ENCODE data around the gene SPAG16. TPM values are rescaled to one million over a fixed set of nuclear protein-coding genes. Genes with fewer than 3 reads are reported as not detected.
"Not testable (repeated sequence)": the region's sequence is repeated elsewhere in the genome, so short reads cannot be mapped to it uniquely, and the experiment has no call there.

SPAG16 gene
- total RNA-seq, 3 donors from 2014 or later, result 5.4 to 5.7 (median 5.5) TPM

DNA sequence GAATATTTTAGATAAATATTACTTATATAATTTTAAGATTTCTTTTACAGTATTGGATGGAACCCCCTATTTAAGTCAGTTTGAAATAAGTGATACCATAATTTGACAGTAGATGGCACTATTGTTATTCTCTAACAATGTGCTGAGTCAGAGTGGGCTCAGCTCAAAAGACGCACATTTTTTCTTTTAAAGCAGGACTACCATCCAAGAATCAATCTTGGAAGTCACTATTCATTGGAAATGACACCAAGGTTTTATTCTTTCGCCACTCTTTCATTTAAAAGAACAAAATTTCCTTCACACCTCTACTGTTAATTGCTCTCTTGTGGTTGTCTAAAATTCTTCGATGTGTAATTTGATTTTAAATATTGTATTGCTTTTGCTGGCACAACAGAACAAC is 32.6 kb upstream of the SPAG16 start:
- Mint-ChIP-seq H3K9me3 (no peaks in the 10 kb centered on the region), H3K4me1 (ENCODE audit: low read depth) (no peaks in the 10 kb centered on the region)
- no peak for DNase-seq

DNA sequence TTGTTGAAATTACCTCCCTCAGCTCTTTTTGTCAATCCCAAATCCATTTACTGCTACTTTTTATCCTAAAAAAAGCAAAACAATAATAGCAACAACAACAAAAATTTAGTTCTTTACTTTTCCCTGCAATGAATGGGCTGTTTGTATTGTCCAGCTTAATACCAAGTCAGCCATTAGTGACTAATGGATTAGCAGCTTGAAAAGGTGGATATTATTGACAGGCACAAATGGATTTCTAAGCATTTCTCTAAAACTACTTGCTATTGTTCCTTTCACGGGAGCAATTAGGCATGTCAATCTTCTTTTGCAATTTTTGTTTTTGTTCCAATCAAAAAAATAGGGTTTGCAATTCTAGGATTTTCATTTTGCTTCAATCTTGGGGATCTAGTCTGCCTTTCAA is 32.1 kb upstream of the SPAG16 start:
- ATAC-seq, result no peak
- H3K36me3 Mint-ChIP-seq (ENCODE audit: insufficient read depth), result no peaks in the 10 kb centered on the region
- H3K4me3 Mint-ChIP-seq, result no peak overlapping the region
- H3K4me1 Mint-ChIP-seq (ENCODE audit: low read depth), result no peaks in the 10 kb centered on the region
- peaks cover 16% of the 10 kb centered on the region for H3K27me3 Mint-ChIP-seq (ENCODE audit: low read depth)
- no peaks in the 10 kb centered on the region for H3K9me3 Mint-ChIP-seq
- no peak for DNase-seq

More for the DNA sequence above, 32.6 kb upstream of the SPAG16 start:
- peak in 1 of 2 donors; percentile 69 for ATAC-seq
- no peaks in the 10 kb centered on the region for H3K36me3 Mint-ChIP-seq (ENCODE audit: insufficient read depth)
- peaks cover 16% of the 10 kb centered on the region for H3K27me3 Mint-ChIP-seq (ENCODE audit: low read depth)
- no peak overlapping the region for H3K4me3 Mint-ChIP-seq

DNA sequence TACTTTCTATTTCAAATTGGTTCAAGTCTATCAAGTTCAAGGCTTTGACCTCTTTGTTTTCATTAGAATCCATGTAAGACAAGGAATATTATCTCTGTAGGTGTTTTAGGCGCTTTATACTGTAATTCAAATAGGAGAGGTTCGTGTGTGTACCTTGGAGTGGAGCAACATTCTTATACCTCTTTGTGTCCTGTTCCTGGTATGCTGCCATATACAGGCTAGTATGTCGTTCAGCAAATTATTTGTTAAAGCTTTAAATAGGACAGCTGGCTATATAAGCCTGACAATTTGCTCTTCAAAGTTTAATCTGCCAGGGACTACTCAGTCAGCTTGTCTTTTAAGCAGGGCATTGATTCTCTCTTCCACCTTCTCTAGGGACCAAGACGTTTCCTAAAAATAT is 31.1 kb upstream of the SPAG16 start:
- no peaks in the 10 kb centered on the region for H3K9me3 Mint-ChIP-seq
- H3K4me3 Mint-ChIP-seq, result no peak overlapping the region
- ATAC-seq (no peak), DNase-seq (no peak)
- H3K36me3 Mint-ChIP-seq (ENCODE audit: insufficient read depth), result no peaks in the 10 kb centered on the region
- H3K4me1 Mint-ChIP-seq (ENCODE audit: low read depth), result no peaks in the 10 kb centered on the region
- H3K27me3 Mint-ChIP-seq (ENCODE audit: low read depth), result peaks cover 16% of the 10 kb centered on the region

DNA sequence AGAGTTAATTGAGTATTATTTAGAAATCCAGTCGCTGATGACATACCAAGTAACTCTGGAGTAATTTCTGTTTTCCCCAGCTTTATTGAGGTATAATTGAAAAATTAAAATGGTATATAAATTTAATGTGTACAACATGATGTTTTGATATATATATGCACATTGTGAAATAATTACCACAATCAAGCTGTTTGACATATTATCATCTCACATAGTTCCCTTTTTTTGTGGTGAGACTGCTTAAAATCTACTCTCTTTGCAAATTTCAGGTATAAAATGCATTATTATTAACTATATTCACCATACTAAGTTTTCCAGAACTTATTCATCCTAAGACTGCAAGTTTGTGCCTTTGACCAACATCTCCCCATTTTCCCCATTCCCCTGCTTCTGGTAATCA is 25.0 kb upstream of the SPAG16 start:
- peaks cover 3% of the 10 kb centered on the region for H3K27me3 Mint-ChIP-seq (ENCODE audit: low read depth)
- no peak for DNase-seq
- H3K4me1 Mint-ChIP-seq (ENCODE audit: low read depth), result no peaks in the 10 kb centered on the region
- H3K36me3 Mint-ChIP-seq (ENCODE audit: insufficient read depth), result no peaks in the 10 kb centered on the region
- no peaks in the 10 kb centered on the region for H3K9me3 Mint-ChIP-seq
- no peak overlapping the region for H3K4me3 Mint-ChIP-seq
- ATAC-seq, result no peak

DNA sequence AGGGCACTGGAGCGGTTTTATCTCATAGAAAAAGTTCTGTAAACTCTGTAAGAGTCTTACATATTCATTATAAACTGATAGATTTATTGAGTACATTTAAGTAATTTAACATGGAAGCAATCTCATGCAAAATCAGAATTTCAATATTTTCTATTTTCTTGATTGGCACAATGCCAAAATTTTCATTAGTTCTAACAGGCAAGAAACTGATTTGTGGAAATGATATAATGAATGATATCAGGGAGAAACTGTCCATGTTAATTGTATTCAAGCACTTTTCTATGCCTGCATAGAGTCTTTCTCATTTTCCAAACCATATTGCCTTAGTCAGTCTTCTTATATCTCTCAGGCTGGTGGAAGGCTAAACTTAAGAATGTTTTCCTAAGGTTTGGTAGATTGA is 23.0 kb upstream of the SPAG16 start:
- H3K27me3 Mint-ChIP-seq (ENCODE audit: low read depth), result no peaks in the 10 kb centered on the region
- no peaks in the 10 kb centered on the region for H3K36me3 Mint-ChIP-seq (ENCODE audit: insufficient read depth)
- no peaks in the 10 kb centered on the region for H3K4me1 Mint-ChIP-seq (ENCODE audit: low read depth)
- no peak for DNase-seq
- no peak for ATAC-seq
- H3K9me3 Mint-ChIP-seq, result no peaks in the 10 kb centered on the region
- H3K4me3 Mint-ChIP-seq, result no peak overlapping the region

DNA sequence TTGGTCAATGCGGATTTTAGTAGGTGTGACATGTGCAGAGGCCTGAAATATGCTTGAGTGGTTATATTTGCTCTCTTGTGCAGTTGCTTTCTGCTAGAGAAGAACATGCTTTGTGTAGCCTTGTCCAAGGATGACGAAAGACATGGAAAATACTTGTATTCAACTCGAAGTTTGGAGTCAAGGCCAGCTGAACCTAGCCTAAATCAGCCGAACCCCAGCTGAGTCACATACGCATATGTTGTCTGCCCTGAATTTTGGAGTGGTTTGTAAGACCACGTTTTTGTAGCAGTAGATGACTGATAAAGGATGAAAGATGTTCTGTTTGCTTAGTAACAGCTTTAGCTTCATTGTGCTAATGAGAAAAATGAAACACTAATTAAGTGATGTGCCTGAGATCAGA is 22.5 kb upstream of the SPAG16 start:
- no peaks in the 10 kb centered on the region for H3K4me1 Mint-ChIP-seq (ENCODE audit: low read depth)
- H3K36me3 Mint-ChIP-seq (ENCODE audit: insufficient read depth), result no peaks in the 10 kb centered on the region
- H3K27me3 Mint-ChIP-seq (ENCODE audit: low read depth), result no peaks in the 10 kb centered on the region
- no peaks in the 10 kb centered on the region for H3K9me3 Mint-ChIP-seq
- ATAC-seq (no peak), DNase-seq (no peak)
- no peak overlapping the region for H3K4me3 Mint-ChIP-seq

DNA sequence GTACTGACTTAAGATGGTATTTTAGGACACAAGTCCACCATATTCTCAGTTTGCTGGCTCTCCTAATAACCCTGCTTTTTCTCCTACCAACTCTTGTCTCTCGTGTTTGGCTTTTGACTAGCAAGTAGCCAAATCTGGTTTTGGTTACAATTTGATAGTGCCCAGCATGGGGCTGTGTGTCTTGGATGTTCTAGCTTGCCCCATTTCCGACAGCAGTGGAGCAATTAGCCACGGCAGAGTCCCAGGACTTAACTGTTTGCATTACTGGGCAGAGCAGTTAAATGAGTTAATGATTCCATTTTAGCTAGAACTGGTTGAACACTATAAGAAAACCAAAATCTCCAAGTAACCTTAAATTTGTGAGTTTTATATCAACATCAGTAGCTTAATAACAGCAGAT is 18.6 kb upstream of the SPAG16 start:
- Mint-ChIP-seq H3K9me3 (no peaks in the 10 kb centered on the region), H3K4me3 (no peak overlapping the region), H3K36me3 (ENCODE audit: insufficient read depth) (no peaks in the 10 kb centered on the region), H3K4me1 (ENCODE audit: low read depth) (no peaks in the 10 kb centered on the region), H3K27me3 (ENCODE audit: low read depth) (peaks cover 4% of the 10 kb centered on the region)
- ATAC-seq (no peak), DNase-seq (no peak)

DNA sequence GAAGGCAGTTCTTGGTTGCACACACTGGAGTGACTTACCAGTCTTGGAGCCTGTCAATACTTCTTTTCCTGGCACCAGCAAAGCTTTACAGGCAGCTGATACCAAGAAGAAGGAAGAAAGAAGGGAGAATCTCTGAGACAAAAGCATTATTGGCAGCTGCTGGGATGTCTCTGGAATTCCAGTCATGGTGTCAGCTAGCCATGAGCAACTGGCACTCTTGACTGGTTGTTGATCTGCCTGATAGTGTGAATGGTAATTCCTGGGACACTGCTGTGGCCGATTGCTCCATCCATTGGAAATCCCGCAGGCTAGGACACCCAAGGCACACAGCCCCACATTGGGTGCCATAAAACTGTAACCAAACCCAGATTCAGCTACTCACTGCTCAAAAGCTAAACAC is 17.8 kb upstream of the SPAG16 start:
- DNase-seq, result no peak
- Mint-ChIP-seq H3K27me3 (ENCODE audit: low read depth) (peaks cover 5% of the 10 kb centered on the region), H3K4me3 (no peak overlapping the region), H3K4me1 (ENCODE audit: low read depth) (no peaks in the 10 kb centered on the region), H3K36me3 (ENCODE audit: insufficient read depth) (no peaks in the 10 kb centered on the region), H3K9me3 (no peaks in the 10 kb centered on the region)
- no peak for ATAC-seq

DNA sequence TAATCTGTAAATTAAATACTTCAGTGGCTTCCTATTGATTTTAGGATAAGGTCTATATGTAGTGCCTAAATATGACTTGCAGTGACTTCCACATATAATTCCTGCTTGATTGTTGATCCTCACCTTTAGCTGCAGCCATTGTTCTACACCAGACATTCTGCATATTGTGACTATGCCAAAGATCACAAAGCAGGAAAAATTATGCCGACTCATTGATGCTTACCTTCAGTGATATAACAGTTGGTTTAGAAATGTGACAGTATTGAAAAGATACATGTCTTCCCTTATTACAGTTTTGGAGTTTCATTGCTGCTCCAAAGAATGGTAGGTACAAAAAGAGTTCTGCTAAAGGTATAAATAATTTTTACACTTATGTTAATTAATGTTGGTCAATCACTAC is 12.3 kb upstream of the SPAG16 start:
- DNase-seq, result no peak
- Mint-ChIP-seq H3K36me3 (ENCODE audit: insufficient read depth) (no peaks in the 10 kb centered on the region), H3K4me3 (no peak overlapping the region), H3K4me1 (ENCODE audit: low read depth) (no peaks in the 10 kb centered on the region), H3K9me3 (peaks cover 2% of the 10 kb centered on the region), H3K27me3 (ENCODE audit: low read depth) (peaks cover 12% of the 10 kb centered on the region)
- no peak for ATAC-seq

DNA sequence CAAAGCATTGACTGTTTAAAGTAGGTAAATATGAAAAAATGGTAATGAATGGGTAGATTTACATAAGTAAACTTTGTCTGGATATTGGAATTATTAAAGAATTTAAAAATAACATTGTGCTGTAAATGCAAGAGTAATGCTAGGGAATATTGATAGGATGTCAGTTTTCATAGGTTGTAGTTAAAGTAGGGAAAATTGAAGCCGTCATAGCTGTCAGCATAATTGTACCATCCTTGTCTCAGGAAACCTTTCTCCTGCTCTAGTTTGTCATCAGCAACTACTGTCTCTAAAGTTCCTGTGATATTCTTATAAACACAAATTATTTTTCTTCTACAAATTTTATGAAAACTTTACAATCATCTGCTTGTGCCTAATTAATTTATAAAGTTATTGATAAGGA is 10.1 kb upstream of the SPAG16 start:
- Mint-ChIP-seq H3K9me3 (peaks cover 9% of the 10 kb centered on the region), H3K27me3 (ENCODE audit: low read depth) (peaks cover 11% of the 10 kb centered on the region), H3K36me3 (ENCODE audit: insufficient read depth) (no peaks in the 10 kb centered on the region), H3K4me3 (no peak overlapping the region), H3K4me1 (ENCODE audit: low read depth) (no peaks in the 10 kb centered on the region)
- no peak for DNase-seq
- no peak for ATAC-seq

DNA sequence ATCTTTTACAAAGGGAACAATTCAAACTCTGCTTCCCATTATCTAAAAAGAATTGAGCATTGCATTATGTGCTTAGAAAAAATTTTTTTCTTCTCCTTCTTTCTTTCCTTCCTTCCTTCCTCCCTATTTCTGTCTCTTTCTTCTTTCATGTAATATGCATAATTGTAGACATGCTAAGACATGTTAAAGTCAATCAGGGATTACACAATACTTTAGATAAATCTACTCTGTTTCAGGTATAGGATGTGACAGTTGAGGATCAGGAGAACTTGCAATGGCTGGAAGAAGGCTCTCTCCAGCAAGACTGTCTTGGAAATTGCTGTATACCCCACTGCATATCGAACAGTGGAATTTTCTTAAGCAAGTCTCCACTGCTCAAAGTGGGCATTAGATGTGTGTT is 9.0 kb upstream of the SPAG16 start:
- no peaks in the 10 kb centered on the region for H3K4me1 Mint-ChIP-seq (ENCODE audit: low read depth)
- no peak overlapping the region for H3K4me3 Mint-ChIP-seq
- H3K27me3 Mint-ChIP-seq (ENCODE audit: low read depth), result peaks cover 11% of the 10 kb centered on the region
- H3K36me3 Mint-ChIP-seq (ENCODE audit: insufficient read depth), result no peaks in the 10 kb centered on the region
- DNase-seq, result no peak
- peaks cover 9% of the 10 kb centered on the region for H3K9me3 Mint-ChIP-seq
- ATAC-seq, result no peak

DNA sequence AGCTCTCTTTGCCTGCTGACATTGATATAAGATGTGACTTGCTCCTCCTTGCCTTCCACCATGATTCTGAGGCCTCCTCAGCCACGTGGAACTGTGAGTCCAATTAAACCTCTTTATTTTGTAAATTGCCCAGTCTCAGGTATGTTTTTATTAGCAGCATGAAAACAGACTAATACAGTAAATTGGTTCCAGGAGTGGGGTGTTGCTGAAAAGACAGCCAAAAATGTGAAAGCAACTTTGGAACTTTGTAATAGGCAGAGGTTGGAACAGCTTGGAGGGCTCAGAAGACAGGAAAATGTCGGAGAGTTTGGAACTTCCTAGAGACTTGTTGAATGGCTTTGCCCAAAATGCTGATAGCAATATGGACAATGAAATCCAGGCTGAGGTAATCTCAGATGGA is 7.1 kb upstream of the SPAG16 start:
- H3K4me3 Mint-ChIP-seq; DNase-seq; ATAC-seq; H3K4me1 Mint-ChIP-seq (ENCODE audit: low read depth); H3K9me3 Mint-ChIP-seq; H3K27me3 Mint-ChIP-seq (ENCODE audit: low read depth); H3K36me3 Mint-ChIP-seq (ENCODE audit: insufficient read depth): not testable (repeated sequence)

DNA sequence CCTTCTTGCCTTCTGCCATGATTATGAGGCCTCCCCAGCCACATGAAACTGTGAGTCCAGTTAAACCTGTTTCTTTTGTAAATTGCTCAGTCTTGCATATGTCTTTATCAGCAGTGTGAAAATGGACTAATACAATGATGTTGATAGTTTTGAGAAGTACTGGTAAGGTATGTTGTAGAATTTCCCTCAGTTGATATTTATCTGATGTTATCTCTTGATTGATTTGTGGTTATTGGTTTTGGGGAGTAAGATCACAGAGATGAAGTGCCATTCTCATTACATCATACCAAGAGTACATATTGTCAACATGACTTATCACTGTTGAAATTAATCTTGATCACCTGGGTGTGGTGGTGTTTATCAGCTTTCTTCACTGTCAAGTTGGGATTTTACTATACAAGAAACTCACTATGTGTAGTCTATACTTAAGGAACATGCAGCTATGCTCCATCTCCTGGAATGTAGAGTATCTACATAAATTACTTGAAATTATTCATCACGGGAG is 5.1 kb upstream of the SPAG16 start:
- Mint-ChIP-seq H3K4me3 (no peak overlapping the region), H3K36me3 (ENCODE audit: insufficient read depth) (no peaks in the 10 kb centered on the region), H3K4me1 (ENCODE audit: low read depth) (peaks cover 11% of the 10 kb centered on the region), H3K27me3 (ENCODE audit: low read depth) (peaks cover 9% of the 10 kb centered on the region), H3K9me3 (peaks cover 9% of the 10 kb centered on the region)
- DNase-seq, result no peak
- ATAC-seq, result no peak

DNA sequence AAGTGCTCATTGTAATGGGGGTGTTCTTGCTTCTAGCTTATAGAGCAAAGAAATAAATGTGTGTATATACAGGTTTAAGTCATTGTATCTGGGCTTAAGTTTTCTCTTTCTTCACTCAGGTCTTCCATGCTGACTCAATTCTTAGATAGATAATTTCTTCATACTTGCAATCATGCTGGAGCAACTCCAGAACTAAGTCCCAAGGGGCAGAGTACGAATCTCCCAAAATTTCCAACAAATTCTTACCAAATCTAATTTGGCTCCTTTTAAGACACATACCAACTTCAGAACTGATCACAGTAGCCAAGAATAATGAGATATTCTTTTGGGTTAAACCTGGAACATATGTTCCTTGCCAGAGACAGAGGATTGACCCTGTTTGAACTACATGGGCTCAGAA is 4.3 kb upstream of the SPAG16 start:
- no peak for DNase-seq
- Mint-ChIP-seq H3K36me3 (ENCODE audit: insufficient read depth) (no peaks in the 10 kb centered on the region), H3K27me3 (ENCODE audit: low read depth) (peaks cover 9% of the 10 kb centered on the region), H3K9me3 (peaks cover 9% of the 10 kb centered on the region), H3K4me1 (ENCODE audit: low read depth) (peaks cover 16% of the 10 kb centered on the region), H3K4me3 (no peak overlapping the region)
- ATAC-seq, result no peak

DNA sequence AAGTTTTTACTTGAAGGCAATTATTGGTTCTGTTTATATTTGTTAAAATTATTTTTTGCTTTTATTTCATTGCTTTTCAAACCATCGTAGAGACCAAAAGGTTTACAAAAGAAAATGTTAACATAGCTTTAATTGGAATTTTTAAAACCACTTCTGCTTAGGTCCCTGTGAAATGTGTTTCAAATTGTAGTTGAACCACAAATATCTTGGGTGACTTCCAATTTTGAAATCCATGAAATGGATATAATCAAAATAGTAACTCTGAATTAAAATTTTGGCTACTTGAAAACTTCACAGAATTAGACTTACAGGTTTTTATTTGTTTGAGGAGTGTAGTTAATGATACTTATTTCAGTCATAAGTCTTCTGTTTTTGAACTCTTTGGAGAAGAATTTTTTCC is 3.1 kb upstream of the SPAG16 start:
- Mint-ChIP-seq H3K27me3 (ENCODE audit: low read depth) (peaks cover 4% of the 10 kb centered on the region), H3K4me1 (ENCODE audit: low read depth) (peaks cover 23% of the 10 kb centered on the region), H3K9me3 (peaks cover 9% of the 10 kb centered on the region), H3K36me3 (ENCODE audit: insufficient read depth) (no peaks in the 10 kb centered on the region), H3K4me3 (no peak overlapping the region)
- DNase-seq, result no peak
- ATAC-seq, result no peak

DNA sequence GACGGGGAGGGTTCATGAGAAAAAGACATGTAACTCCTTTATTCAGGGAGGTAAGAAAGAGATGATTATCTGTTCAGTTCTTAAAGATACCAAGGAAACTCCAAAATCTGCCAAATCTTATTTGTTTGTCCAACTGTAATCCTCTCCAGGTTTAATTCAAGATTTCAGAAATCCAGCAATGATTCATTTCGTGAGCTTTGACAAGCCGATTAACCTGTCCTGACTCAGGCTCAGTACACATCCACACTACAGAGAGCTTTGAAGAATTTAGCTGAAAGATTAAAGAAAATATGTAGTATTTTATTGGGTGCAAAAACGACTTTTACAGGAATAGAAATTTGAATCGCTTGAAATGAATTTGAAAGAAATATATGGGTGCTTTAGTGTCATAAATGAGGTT is 1.1 kb downstream of the SPAG16 start:
- Mint-ChIP-seq H3K36me3 (ENCODE audit: insufficient read depth) (peaks cover 5% of the 10 kb centered on the region), H3K9me3 (no peaks in the 10 kb centered on the region), H3K4me1 (ENCODE audit: low read depth) (peaks cover 27% of the 10 kb centered on the region), H3K4me3 (peak overlapping the region; percentile 35), H3K27me3 (ENCODE audit: low read depth) (no peaks in the 10 kb centered on the region)
- DNase-seq (no peak), ATAC-seq (no peak)

Data from activated T-cell treated with anti-CD3 and anti-CD28 coated beads, Interleukin-2, amount 50 U/mL, for 4 hours (primary cell).